ENCODE data around the gene BMP4. TPM values are rescaled to one million over a fixed set of nuclear protein-coding genes. Genes with fewer than 3 reads are reported as not detected.

The BMP4 gene
- total and polyA plus RNA-seq, 2 of the 13 experiments (the other 11 are each of a cell fraction or from before 2014, with no cell fraction given) = 56.4 to 169 TPM

GRCh38 chr14:53979113-53979681 lies 22.6 kb upstream of the BMP4 start (continued):
- TF ChIP-seq, protein P1, sequence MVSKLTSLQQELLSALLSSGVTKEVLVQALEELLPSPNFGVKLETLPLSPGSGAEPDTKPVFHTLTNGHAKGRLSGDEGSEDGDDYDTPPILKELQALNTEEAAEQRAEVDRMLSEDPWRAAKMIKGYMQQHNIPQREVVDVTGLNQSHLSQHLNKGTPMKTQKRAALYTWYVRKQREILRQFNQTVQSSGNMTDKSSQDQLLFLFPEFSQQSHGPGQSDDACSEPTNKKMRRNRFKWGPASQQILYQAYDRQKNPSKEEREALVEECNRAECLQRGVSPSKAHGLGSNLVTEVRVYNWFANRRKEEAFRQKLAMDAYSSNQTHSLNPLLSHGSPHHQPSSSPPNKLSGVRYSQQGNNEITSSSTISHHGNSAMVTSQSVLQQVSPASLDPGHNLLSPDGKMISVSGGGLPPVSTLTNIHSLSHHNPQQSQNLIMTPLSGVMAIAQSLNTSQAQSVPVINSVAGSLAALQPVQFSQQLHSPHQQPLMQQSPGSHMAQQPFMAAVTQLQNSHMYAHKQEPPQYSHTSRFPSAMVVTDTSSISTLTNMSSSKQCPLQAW (CRISPR knock-in tag; IDR thresholded peaks at IDR 0.05) = no peak
- TF ChIP-seq ZNF878 (CRISPR knock-in tag; IDR thresholded peaks at IDR 0.05) = no peak
- TF ChIP-seq, protein P2, sequence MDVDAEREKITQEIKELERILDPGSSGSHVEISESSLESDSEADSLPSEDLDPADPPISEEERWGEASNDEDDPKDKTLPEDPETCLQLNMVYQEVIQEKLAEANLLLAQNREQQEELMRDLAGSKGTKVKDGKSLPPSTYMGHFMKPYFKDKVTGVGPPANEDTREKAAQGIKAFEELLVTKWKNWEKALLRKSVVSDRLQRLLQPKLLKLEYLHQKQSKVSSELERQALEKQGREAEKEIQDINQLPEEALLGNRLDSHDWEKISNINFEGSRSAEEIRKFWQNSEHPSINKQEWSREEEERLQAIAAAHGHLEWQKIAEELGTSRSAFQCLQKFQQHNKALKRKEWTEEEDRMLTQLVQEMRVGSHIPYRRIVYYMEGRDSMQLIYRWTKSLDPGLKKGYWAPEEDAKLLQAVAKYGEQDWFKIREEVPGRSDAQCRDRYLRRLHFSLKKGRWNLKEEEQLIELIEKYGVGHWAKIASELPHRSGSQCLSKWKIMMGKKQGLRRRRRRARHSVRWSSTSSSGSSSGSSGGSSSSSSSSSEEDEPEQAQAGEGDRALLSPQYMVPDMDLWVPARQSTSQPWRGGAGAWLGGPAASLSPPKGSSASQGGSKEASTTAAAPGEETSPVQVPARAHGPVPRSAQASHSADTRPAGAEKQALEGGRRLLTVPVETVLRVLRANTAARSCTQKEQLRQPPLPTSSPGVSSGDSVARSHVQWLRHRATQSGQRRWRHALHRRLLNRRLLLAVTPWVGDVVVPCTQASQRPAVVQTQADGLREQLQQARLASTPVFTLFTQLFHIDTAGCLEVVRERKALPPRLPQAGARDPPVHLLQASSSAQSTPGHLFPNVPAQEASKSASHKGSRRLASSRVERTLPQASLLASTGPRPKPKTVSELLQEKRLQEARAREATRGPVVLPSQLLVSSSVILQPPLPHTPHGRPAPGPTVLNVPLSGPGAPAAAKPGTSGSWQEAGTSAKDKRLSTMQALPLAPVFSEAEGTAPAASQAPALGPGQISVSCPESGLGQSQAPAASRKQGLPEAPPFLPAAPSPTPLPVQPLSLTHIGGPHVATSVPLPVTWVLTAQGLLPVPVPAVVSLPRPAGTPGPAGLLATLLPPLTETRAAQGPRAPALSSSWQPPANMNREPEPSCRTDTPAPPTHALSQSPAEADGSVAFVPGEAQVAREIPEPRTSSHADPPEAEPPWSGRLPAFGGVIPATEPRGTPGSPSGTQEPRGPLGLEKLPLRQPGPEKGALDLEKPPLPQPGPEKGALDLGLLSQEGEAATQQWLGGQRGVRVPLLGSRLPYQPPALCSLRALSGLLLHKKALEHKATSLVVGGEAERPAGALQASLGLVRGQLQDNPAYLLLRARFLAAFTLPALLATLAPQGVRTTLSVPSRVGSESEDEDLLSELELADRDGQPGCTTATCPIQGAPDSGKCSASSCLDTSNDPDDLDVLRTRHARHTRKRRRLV (CRISPR knock-in tag; IDR thresholded peaks at IDR 0.05) = no peak
- no peak for TF ChIP-seq ZUFSP (CRISPR knock-in tag; IDR thresholded peaks at IDR 0.05; ENCODE audit: borderline replicate concordance)
- no peak; the same call in 1 of the 2 replicates for TF ChIP-seq NCOR1 (IDR thresholded peaks at IDR 0.05; ENCODE audit: borderline replicate concordance, low read length)
- no peak for TF ChIP-seq ZNF34 (CRISPR knock-in tag; IDR thresholded peaks at IDR 0.05; ENCODE audit: borderline replicate concordance)
- TF ChIP-seq ASH2L (IDR thresholded peaks at IDR 0.05; ENCODE audit: insufficient read length, low read depth, low read length) = peak; percentile 24
- TF ChIP-seq SAFB2 (CRISPR knock-in tag; IDR thresholded peaks at IDR 0.05; ENCODE audit: borderline replicate concordance, low read depth) = no peak
- no peak for TF ChIP-seq NPAS2 (CRISPR knock-in tag; IDR thresholded peaks at IDR 0.05; ENCODE audit: borderline replicate concordance)
- TF ChIP-seq HNF1A (IDR thresholded peaks at IDR 0.05; ENCODE audit: low read depth) = no peak
- TF ChIP-seq HNF1A (CRISPR knock-in tag; IDR thresholded peaks at IDR 0.05; ENCODE audit: borderline replicate concordance) = peak; percentile 30; the same call in 1 of the 2 replicates
- no peak for TF ChIP-seq MAFK (conservative IDR thresholded peaks at IDR 0.05 in 1 of 2, IDR thresholded peaks at IDR 0.05 in 1 of 2; ENCODE audit: low read length in 2 of 2)
- TF ChIP-seq MTF2 (CRISPR knock-in tag; IDR thresholded peaks at IDR 0.05; ENCODE audit: borderline replicate concordance) = no peak
- peak; percentile 92 for TF ChIP-seq FOXP1 (IDR thresholded peaks at IDR 0.05)
- peak; percentile 44; the same call in 1 of the 2 replicates for TF ChIP-seq FOXP1 (CRISPR knock-in tag; IDR thresholded peaks at IDR 0.05)

All from HepG2 (cell line).